GM20000 (cell line): ENCODE measurements around the gene HGS.
A peak's percentile ranks its signal among the peaks of the same experiment; 100 is the strongest.

Experiments
- DNase-seq: peaks from one replicate; pipeline ENCODE4 v3.0.0; 2012; ENCODE audit warnings: low spot score
- CTCF ChIP-seq: IDR thresholded peaks from 2 replicates; pipeline ENCODE4 v1.5.1; 2012; ENCODE audit warnings: mild to moderate bottlenecking, control low read depth; ENCODE audit errors: extremely low read depth, missing control alignments

Gene HGS

GRCh38 chr17:81659038-81659437 is 24.8 kb upstream of the HGS start:
- no peak for DNase-seq
- TF ChIP-seq CTCF: no peak

GRCh38 chr17:81660441-81660840 is 23.4 kb upstream of the HGS start:
- TF ChIP-seq CTCF: no peak
- no peak for DNase-seq

- no peak for DNase-seq
- TF ChIP-seq CTCF: no peak
Observed at GRCh38 chr17:81662002-81662401, 21.8 kb upstream of the HGS start.

GRCh38 chr17:81664051-81664470 is 19.8 kb upstream of the HGS start:
- no peak for DNase-seq
- TF ChIP-seq CTCF: no peak

- TF ChIP-seq CTCF: no peak
- peak; percentile 68 for DNase-seq
Observed at GRCh38 chr17:81665205-81666091, 18.4 kb upstream of the HGS start.

GRCh38 chr17:81666092-81666341 is 17.8 kb upstream of the HGS start:
- TF ChIP-seq CTCF: no peak
- DNase-seq: no peak

- TF ChIP-seq CTCF: no peak
- DNase-seq: peak; percentile 99
Observed at GRCh38 chr17:81666342-81667191, 17.2 kb upstream of the HGS start, which contains the start of the genes CCDC137 and OXLD1. Gene CCDC137 (plus strand): TSS chr17:81666737. CDS start chr17:81666767, 30 bp downstream. Gene OXLD1 (minus strand): TSS chr17:81666605. CDS start chr17:81666577, 28 bp downstream.
